Fibroblast of skin of back (primary cell): ENCODE data around the gene LHPP.

Experiments
- DNase-seq: peaks from one replicate; pipeline ENCODE4 v3.0.0-alpha.2; 2013

Gene LHPP

GRCh38 chr10:124473070-124473469, 11.4 kb downstream of the LHPP start:
- no peak for DNase-seq

DNA sequence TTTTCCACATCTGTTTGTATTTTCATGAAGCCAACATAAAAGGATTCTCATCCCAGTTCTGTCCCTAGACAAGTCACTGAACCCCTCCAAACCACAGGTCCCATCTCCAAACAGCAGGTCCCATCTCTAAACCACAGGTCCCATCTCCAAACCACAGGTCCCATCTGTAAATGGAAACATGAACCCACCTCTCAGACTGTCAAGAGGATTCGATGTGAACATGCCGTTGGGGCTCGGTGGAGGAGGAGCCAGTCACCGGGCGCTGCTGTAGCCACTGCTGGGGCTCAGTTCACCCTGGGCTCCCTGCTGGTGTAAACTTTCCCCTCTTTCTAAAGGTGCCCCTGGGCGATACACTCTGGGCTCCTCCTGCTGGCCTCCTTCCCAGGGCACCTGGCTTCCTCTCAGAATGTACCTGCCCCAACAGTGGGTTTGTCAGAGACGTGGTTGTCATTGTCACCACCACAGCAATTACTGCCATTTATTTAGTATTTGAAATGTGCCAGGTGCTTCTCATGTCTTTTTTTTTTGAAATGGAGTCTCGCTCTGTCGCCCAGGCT, 13.0 kb downstream of the LHPP start:
- no peak for DNase-seq

DNA sequence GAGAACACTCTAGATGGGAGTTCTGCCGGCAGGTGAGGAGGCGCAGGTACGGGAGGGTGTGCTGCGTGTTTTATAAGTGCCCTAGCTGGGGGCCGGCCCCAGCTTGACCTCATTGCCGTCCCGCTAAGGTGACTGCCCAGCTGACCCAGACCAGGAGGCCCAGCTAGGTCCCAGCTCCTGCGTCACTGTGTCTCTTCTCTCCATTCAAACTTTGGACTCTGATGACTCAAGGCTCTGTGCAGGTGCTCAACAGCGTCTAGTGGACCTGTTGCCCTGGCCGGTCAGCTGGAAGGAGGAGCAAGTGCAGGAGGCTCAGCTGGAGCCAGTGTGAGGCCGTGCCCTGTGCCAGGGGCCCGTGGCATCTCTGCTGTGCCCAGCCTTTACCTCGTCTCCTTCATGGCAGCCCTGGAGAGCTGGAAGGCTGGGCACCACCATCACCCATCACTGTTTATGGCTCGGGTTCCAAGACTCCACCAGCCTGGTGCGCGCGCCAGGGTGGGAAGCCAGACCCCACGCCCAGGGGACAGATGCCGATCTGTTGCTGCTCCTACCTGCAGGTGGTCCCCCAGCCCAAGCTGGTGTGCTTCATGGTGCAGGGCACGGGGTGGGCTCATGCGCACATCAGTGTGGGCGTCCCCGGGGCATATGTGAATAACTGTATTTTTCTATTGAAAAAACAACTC, 14.6 kb downstream of the LHPP start:
- DNase-seq, result no peak

GRCh38 chr10:124477614-124478363, 16.2 kb downstream of the LHPP start:
- DNase-seq, result peak; percentile 6

- DNase-seq, result no peak
Measured at GRCh38 chr10:124478515-124478914, 16.9 kb downstream of the LHPP start.

DNA sequence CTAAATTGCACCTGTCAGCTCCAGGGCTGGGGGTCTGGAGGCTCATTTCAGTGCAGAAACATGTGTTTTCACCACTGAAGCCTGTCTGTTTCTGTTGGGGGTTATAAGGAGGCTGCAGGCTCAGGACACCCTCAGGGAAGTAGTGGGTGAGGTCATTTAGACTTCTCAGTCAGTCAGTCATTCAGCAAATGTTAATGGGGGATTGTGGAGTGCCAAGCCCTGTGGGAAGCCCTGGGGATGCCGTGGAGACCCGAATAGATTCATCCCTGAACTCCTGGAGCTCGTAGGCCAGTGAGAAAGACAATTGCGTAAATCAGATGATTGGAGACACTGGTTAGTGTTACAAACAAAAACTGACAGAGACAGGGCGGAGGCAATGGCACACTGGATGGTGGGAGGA, 19.2 kb downstream of the LHPP start:
- no peak for DNase-seq

- no peak for DNase-seq
Measured at GRCh38 chr10:124481717-124482116, 20.1 kb downstream of the LHPP start.

GRCh38 chr10:124482236-124482800, 20.7 kb downstream of the LHPP start:
- DNase-seq, result no peak

DNA sequence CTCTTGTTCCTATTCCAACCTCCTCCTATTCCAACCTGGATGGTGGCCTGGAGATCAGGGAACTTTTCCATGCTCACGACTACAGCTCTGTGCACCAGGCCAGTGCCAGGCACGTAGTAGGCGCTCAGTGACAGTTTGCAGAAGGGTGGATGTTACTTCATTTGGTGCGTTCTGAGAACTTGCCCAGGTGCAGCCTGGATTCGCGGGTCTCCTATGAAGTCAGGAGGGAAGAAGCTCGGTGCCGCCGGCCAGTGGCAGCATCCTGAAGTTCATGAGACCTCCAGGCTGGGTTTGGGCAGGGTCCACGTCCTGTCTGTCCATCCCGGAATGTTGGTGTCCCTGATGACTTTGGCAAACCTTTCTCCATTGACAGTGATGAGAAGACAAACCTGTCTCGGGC, 21.3 kb downstream of the LHPP start:
- no peak for DNase-seq

DNA sequence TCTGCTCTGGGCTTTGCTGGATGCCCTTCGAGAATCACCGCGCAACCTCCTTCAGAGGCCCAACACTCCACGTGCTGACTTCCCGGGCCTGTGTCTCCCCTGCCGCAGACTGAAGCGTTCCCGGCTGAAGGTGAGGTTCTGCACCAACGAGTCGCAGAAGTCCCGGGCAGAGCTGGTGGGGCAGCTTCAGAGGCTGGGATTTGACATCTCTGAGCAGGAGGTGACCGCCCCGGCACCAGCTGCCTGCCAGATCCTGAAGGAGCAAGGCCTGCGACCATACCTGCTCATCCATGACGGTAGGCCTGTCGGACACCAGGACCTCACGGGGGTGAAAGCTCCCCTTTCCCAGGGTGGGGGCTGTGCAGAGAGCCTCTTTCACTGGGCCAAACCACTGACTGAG, 22.4 kb downstream of the LHPP start:
- no peak for DNase-seq

DNA sequence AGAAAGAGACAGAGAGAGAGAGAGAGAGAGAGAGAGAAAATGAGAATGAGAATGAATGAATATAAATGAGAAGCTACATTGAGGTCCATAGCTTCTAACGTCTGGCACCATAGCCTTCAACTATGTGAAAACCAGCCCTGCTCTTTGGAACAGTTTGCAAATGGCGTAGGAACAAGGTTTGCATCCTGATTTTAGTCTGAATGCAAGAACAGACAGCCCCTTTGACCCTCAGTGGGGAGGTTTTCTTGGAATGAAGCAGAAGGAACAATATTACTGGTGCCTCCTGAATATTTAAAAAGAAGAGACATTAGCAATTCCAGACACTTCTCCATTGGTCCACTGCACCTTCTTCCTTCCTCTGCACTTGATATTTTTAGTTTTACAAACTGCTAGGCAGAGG, 23.0 kb downstream of the LHPP start:
- DNase-seq, result no peak

DNA sequence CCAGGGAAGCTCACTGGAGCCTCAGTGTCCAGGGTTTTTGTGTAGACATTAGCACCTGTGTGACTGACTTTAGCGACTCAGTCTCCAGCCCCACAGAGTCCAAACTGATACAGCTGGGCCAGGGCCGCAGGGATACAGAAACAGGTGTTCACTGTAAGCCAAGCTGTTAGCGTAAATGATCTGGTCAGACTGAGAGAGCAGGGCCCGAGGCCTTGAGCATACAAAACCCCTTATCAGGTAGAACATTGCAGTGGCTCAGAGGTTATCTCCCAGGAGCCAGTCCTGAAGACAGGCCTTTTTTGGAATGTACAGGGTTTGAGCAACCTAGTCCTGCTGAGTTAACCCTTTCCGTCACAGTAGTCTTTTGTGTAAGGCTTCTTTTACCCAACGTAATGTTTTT, 25.0 kb downstream of the LHPP start:
- no peak for DNase-seq

- DNase-seq, result no peak
Measured at GRCh38 chr10:124491105-124491504, 29.5 kb downstream of the LHPP start.

GRCh38 chr10:124492266-124492665, 30.6 kb downstream of the LHPP start:
- no peak for DNase-seq

GRCh38 chr10:124493214-124493882, 31.7 kb downstream of the LHPP start:
- no peak for DNase-seq

GRCh38 chr10:124494046-124494807, 32.6 kb downstream of the LHPP start:
- no peak for DNase-seq

- DNase-seq, result no peak
Measured at GRCh38 chr10:124495162-124495561, 33.5 kb downstream of the LHPP start.

- no peak for DNase-seq
Measured at GRCh38 chr10:124495725-124496124, 34.1 kb downstream of the LHPP start.

GRCh38 chr10:124496150-124496549, 34.5 kb downstream of the LHPP start:
- no peak for DNase-seq

GRCh38 chr10:124496620-124497019, 35.0 kb downstream of the LHPP start:
- no peak for DNase-seq

- DNase-seq, result no peak
Measured at GRCh38 chr10:124497196-124497881, 35.7 kb downstream of the LHPP start.

- no peak for DNase-seq
Measured at GRCh38 chr10:124498056-124498455, 36.4 kb downstream of the LHPP start.
